GM12878 (cell line): ENCODE results near the gene RMND1. TPM values are rescaled to one million over a fixed set of nuclear protein-coding genes. Genes with fewer than 3 reads are reported as not detected.

ENCODE experiments used
- CREM ChIP-seq: IDR thresholded peaks from 2 replicates; pipeline ENCODE4 v1.6.1; 2014; ENCODE audit warnings: antibody characterized with exemption, low read depth
- HDAC2 ChIP-seq: fragments of 200-600 bp; sonication (generic); IDR thresholded peaks from 2 replicates; pipeline ENCODE4 v1.6.1; 2017
- HDGF ChIP-seq: fragments of 450-650 bp; IDR thresholded peaks from 2 replicates; pipeline ENCODE4 v1.6.1; 2016; ENCODE audit warnings: antibody characterized with exemption
- IRF4 ChIP-seq: IDR thresholded peaks from 2 replicates; pipeline ENCODE4 v1.6.1; 2011; ENCODE audit warnings: low read depth, low read length
- KDM1A ChIP-seq: fragments of 200-600 bp; sonication (generic); IDR thresholded peaks from 2 replicates; pipeline ENCODE4 v1.6.1; 2016; ENCODE audit warnings: borderline replicate concordance
- MTA2 ChIP-seq: fragments of 450-650 bp; IDR thresholded peaks from 2 replicates; pipeline ENCODE4 v1.6.1; 2016; ENCODE audit warnings: low read depth, mild to moderate bottlenecking, moderate library complexity
- RB1 ChIP-seq: fragments of 450-650 bp; formaldehyde crosslinking; IDR thresholded peaks from 2 replicates; pipeline ENCODE4 v1.6.1; 2017; ENCODE audit warnings: mild to moderate bottlenecking, borderline replicate concordance
- SMAD5 ChIP-seq: IDR thresholded peaks from 2 replicates; pipeline ENCODE4 v1.6.1; 2016; ENCODE audit warnings: antibody characterized with exemption, low read depth
- SMC3 ChIP-seq: IDR thresholded peaks from 2 replicates; pipeline ENCODE4 v1.6.1; 2011; ENCODE audit warnings: low read length, improper control_type of control experiment, borderline replicate concordance
- SP1 ChIP-seq: IDR thresholded peaks from one replicate; pipeline ENCODE4 v1.6.1; 2011; ENCODE audit warnings: low read depth, low read length
- YBX1 ChIP-seq: fragments of 450-650 bp; IDR thresholded peaks from 2 replicates; pipeline ENCODE4 v1.6.1; 2016; ENCODE audit warnings: antibody characterized with exemption
- ZBTB40 ChIP-seq: fragments of 450-650 bp; IDR thresholded peaks from 2 replicates; pipeline ENCODE4 v1.6.1; 2016; ENCODE audit warnings: mild to moderate bottlenecking, moderate library complexity, borderline replicate concordance
- polyA plus RNA-seq, 11 experiments: library from polyadenylated mRNA; depleted of rRNA in 4 of 11; unstranded in 6 of 11; stranded (reverse) in 5 of 11; fragments of >200 nt; fragmentation: Nextera tagmentation in 4 of 11; fragmentation: Illumina TruSeq in 1 of 11; extraction: Ambion mirVana in 4 of 11; extraction: Trizol in 1 of 11; gene quantifications; 1 replicate in 1 of 11; 2 replicates in 10 of 11; pipeline versions ENCODE4 v1.2.1 to v1.2.3, GENCODE V29; 2011 to 2016; ENCODE audit warnings: inconsistent platforms in 2 of 11, missing spikeins in 2 of 11, low read depth in 1 of 11
- total RNA-seq, 4 experiments: library from RNA; depleted of rRNA in 3 of 4; stranded (reverse); fragments of >200 nt in 3 of 4; fragmentation: Illumina TruSeq in 1 of 4; extraction: Trizol in 1 of 4; gene quantifications; 2 replicates each; pipeline versions ENCODE4 v1.2.1 to v1.2.3, GENCODE V29; 2013 to 2021
- TF ChIP-seq, protein P1 (sequence below): fragments of 150-350 bp; IDR thresholded peaks from 2 replicates; pipeline ENCODE4 v1.6.1; 2014; ENCODE audit warnings: mild to moderate bottlenecking, low read depth, low read length
- TF ChIP-seq, protein P2 (sequence below): IDR thresholded peaks from 2 replicates; pipeline ENCODE4 v1.6.1; 2011; ENCODE audit warnings: low read depth, mild to moderate bottlenecking, low read length, moderate library complexity, borderline replicate concordance; ENCODE audit errors: extremely low read depth

RMND1 gene
- total and polyA plus RNA-seq, 10 of the 15 experiments (the other 5 are each of a cell fraction or from before 2014, with no cell fraction given): 15.9 to 34.5 (median 21.4) TPM

- TF ChIP-seq, protein P1, sequence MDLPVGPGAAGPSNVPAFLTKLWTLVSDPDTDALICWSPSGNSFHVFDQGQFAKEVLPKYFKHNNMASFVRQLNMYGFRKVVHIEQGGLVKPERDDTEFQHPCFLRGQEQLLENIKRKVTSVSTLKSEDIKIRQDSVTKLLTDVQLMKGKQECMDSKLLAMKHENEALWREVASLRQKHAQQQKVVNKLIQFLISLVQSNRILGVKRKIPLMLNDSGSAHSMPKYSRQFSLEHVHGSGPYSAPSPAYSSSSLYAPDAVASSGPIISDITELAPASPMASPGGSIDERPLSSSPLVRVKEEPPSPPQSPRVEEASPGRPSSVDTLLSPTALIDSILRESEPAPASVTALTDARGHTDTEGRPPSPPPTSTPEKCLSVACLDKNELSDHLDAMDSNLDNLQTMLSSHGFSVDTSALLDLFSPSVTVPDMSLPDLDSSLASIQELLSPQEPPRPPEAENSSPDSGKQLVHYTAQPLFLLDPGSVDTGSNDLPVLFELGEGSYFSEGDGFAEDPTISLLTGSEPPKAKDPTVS: no peak
- TF ChIP-seq YBX1 (no peak), SMC3 (no peak), RB1 (peak; percentile 41; the same call in 1 of the 2 replicates), SMAD5 (0 out of 2 replicates have a peak, but pooled peaks have one; percentile 22), CREM (no peak; the same call in 1 of the 2 replicates), KDM1A (no peak), HDAC2 (no peak), SP1 (peak; percentile 9), IRF4 (no peak), MTA2 (0 out of 2 replicates have a peak, but pooled peaks have one; percentile 19), ZBTB40 (no peak), HDGF (no peak)
- TF ChIP-seq, protein P2, sequence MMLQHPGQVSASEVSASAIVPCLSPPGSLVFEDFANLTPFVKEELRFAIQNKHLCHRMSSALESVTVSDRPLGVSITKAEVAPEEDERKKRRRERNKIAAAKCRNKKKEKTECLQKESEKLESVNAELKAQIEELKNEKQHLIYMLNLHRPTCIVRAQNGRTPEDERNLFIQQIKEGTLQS: no peak
These were observed 62.2 kb downstream of the RMND1 start (continued) for GRCh38 chr6:151389618-151390275.
